GM23248 (cell line): Measurements from ENCODE around the gene PLXND1.

Source experiments
- EZH2 ChIP-seq: fragments of 200-600 bp; sonication (generic); IDR thresholded peaks from 2 replicates; pipeline ENCODE4 v1.6.1; 2018; ENCODE audit warnings: antibody characterized with exemption, mild to moderate bottlenecking; ENCODE audit not compliant: insufficient read depth, poor library complexity, severe bottlenecking
- EZH2phosphoT487 ChIP-seq: fragments of 200-600 bp; sonication (generic); IDR thresholded peaks from 2 replicates; pipeline ENCODE4 v1.6.1; 2018; ENCODE audit warnings: antibody characterized with exemption, moderate library complexity, mild to moderate bottlenecking, low read depth; ENCODE audit not compliant: insufficient read depth

DNA sequence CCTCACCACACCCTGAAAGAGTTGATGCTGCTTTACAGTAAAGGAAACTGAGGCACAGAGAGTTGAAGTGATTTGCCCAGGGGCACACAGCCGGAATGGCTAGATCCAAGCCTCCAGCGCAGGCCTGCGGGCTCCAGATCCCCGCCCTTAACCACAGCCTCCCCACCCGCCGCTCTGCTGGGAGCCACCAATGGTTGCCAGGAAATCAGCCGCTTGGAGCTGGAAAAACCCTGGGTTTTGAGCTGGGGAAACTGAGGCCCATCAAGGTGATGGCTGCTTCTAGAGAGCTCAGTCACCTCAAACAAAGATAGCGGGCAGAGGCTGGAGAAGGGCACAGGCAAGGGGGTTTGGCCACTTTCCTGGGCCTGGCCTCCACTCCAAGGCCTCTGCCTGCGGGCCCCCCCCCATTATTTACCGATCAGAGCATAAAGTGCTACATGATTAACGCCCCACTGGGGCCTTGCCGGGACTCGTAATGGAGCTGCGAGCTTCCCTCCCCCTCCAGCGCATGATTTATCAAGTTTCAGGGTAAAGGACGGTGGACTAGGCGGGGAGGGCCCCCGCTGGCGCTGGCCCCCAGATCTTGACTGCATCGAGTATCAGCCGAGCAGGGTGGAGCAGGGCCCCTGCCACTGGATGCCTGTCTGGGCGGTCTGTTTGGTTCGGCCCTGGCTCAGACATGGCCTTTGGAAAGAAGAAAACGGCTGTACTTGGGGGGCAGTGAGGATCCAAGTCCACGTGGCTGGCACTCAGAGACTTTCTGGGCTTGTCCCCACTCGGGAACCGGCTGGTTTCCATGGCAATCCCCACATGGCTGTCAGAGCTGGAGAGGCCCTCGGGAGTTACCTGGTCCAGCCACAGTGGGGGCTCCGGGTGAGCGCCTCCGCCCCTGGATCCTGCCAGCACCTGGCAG, 9.1 kb downstream of the PLXND1 start:
- TF ChIP-seq EZH2 = no peak
- no peak for TF ChIP-seq EZH2phosphoT487
